NT2/D1 (cell line): Measurements from ENCODE around the gene MAST1.

Source experiments
- SUZ12 ChIP-seq: IDR thresholded peaks from 2 replicates; pipeline ENCODE4 v1.6.1; 2011; ENCODE audit not compliant: insufficient read length, insufficient read depth; ENCODE audit errors: extremely low read depth
- YY1 ChIP-seq: IDR thresholded peaks from 2 replicates; pipeline ENCODE4 v1.6.1; 2011; ENCODE audit not compliant: insufficient read length, insufficient read depth

DNA sequence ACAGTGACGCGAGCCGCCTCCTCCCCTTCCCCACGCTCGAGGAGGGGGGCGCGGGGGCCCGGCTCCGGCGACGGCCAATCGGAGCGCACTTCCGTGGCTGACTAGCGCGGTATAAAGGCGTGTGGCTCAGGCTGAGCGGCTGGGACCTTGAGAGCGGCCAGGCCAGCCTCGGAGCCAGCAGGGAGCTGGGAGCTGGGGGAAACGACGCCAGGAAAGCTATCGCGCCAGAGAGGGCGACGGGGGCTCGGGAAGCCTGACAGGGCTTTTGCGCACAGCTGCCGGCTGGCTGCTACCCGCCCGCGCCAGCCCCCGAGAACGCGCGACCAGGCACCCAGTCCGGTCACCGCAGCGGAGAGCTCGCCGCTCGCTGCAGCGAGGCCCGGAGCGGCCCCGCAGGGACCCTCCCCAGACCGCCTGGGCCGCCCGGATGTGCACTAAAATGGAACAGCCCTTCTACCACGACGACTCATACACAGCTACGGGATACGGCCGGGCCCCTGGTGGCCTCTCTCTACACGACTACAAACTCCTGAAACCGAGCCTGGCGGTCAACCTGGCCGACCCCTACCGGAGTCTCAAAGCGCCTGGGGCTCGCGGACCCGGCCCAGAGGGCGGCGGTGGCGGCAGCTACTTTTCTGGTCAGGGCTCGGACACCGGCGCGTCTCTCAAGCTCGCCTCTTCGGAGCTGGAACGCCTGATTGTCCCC, 46.8 kb upstream of the MAST1 start, which contains the start of gene JUNB:
- no peak for TF ChIP-seq YY1
- TF ChIP-seq SUZ12: no peak
